CD4-positive, alpha-beta memory T cell (primary cell): ENCODE results near the gene TMEM86B. TPM values are rescaled to one million over a fixed set of nuclear protein-coding genes. Genes with fewer than 3 reads are reported as not detected.

Source experiments
- CTCF ChIA-PET: fragments of 350-600 bp; sonication (Branson Sonifier 250); formaldehyde crosslinking; loops from one replicate; lab custom pipeline; 2021; ENCODE audit warnings: inconsistent platforms; ENCODE audit not compliant: partially characterized antibody; lab: Charles Lee
- POLR2A ChIA-PET: fragments of 350-600 bp; sonication (Branson Sonifier 250); formaldehyde crosslinking; loops from one replicate; lab custom pipeline; 2021; ENCODE audit not compliant: partially characterized antibody; lab: Charles Lee
- DNase-seq, 5 donors: peaks; one replicate each; pipeline versions ENCODE4 v3.0.0 to v3.0.0-alpha.2; 2020 to 2022; ENCODE audit warnings: mixed read lengths in 1 of 5
- H3K27ac ChIP-seq: one replicate; pipeline ENCODE4 v1.7.0; 2013; ENCODE audit warnings: low read depth, low read length
- H3K27me3 ChIP-seq: 2 replicates; pipeline ENCODE4 v1.7.0; 2013; ENCODE audit warnings: mild to moderate bottlenecking, low read length, moderate library complexity; ENCODE audit not compliant: insufficient read depth
- H3K36me3 ChIP-seq: 2 replicates; pipeline ENCODE4 v1.7.0; 2013; ENCODE audit warnings: mild to moderate bottlenecking, low read length, moderate library complexity; ENCODE audit not compliant: insufficient read depth
- H3K4me1 ChIP-seq: 2 replicates; pipeline ENCODE4 v1.7.0; 2013; ENCODE audit warnings: mild to moderate bottlenecking, low read length, moderate library complexity; ENCODE audit not compliant: insufficient read depth
- H3K4me3 ChIP-seq, 2 donors: one replicate each; pipeline ENCODE4 v1.7.0; 2013; ENCODE audit warnings: low read length in 2 of 2, mild to moderate bottlenecking in 1 of 2
- H3K9me3 ChIP-seq, 2 donors: one replicate each; pipeline ENCODE4 v1.7.0; 2013; ENCODE audit warnings: low read length in 2 of 2, control low read depth in 1 of 2; ENCODE audit not compliant: control insufficient read depth in 1 of 2
- H3K27ac Mint-ChIP-seq, 7 donors: one replicate each; pipeline ENCODE4 v1.8.0; 2020 to 2021; ENCODE audit warnings: mixed read lengths in 7 of 7, mild to moderate bottlenecking in 6 of 7, inconsistent platforms in 3 of 7, moderate library complexity in 3 of 7
- H3K27me3 Mint-ChIP-seq, 2 donors: one replicate each; pipeline ENCODE4 v1.8.0; 2020 to 2021; ENCODE audit warnings: mixed read lengths in 2 of 2
- H3K36me3 Mint-ChIP-seq, 2 donors: one replicate each; pipeline ENCODE4 v1.8.0; 2020 to 2021; ENCODE audit warnings: mixed read lengths in 2 of 2, inconsistent platforms in 1 of 2, mild to moderate bottlenecking in 1 of 2
- H3K4me1 Mint-ChIP-seq, 4 donors: one replicate each; pipeline ENCODE4 v1.8.0; 2020 to 2021; ENCODE audit warnings: mixed read lengths in 4 of 4, mild to moderate bottlenecking in 1 of 4
- H3K4me3 Mint-ChIP-seq, 8 donors: one replicate each; pipeline ENCODE4 v1.8.0; 2020 to 2021; ENCODE audit warnings: mixed read lengths in 8 of 8, mild to moderate bottlenecking in 7 of 8, moderate library complexity in 6 of 8, inconsistent platforms in 3 of 8
- H3K9me3 Mint-ChIP-seq, 8 donors: one replicate each; pipeline ENCODE4 v1.8.0; 2020 to 2021; ENCODE audit warnings: mixed read lengths in 8 of 8, mild to moderate bottlenecking in 5 of 8, inconsistent platforms in 3 of 8, moderate library complexity in 1 of 8
- intact Hi-C: fragments of 100-400 bp; cut with micrococcal nuclease; formaldehyde crosslinking; loops from one replicate; pipeline ENCODE4 v1.15.1; 2023
- polyA plus RNA-seq, 2 donors: library from polyadenylated mRNA; unstranded; fragments of 300-500 nt; fragmentation: Illumina TruSeq; gene quantifications; one replicate each; pipeline ENCODE4 v1.2.3, GENCODE V29; 2021
- total RNA-seq, 2 experiments: library from RNA; stranded (reverse); gene quantifications; one replicate each; pipeline ENCODE4 v1.2.3, GENCODE V29; 2021

The TMEM86B gene
- total and polyA plus RNA-seq, 4 experiments from 2014 or later: 3.5 to 22.1 (median 19.7) TPM; not detected in 1

DNA sequence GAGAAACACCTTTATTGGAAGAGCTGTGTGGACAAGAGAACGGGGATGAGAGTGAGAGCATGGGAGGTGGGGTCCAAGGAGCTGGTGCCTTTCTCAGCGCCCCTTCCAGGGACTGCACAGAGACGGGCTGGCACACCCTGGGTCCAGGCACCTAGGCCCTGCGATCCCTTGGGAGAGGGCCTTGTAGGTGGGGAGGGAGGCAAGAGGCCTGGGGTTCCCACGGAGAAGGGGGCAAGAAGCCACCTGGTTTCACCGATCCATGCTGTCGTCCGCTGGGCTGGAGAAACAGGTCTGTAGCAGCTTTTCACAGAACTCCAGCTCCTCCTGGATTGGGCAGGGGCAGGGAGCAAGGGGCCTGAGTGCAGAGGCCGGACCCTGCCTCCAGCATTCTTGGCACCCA lies 33.8 kb upstream of the TMEM86B start:
- CTCF ChIA-PET: interaction anchor here (1.5 kb wide), 1 partner anchor 30 kb away, joined by 6 read pairs; no protein-coding TSS in a partner anchor
- no peaks in the 10 kb centered on the region for H3K36me3 ChIP-seq

DNA sequence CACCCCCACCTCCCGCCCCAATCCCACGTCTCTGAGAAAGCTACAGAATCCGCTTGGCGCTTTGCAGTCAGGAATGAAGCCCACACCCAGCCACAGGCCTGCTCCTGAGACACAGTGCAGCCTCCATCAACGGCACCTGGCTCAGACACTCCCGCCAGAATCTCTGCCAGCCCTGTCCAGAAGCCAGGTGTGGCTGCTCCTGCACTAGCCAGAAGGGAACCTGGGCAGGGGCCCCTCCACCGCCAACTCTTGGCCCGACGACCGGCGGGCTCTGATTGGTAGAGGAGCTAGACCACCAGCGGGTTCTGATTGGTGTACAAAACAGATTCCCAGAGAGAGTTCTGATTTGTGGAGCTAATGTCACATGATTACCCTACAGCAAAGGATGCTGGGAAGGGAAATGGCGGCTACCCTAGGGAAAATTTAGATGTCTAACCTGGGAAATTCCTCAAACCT lies 33.1 kb upstream of the TMEM86B start:
- intact Hi-C loops: no loop called here
- Mint-ChIP-seq H3K4me1 (peaks cover 10 to 25% (median 22%) of the 10 kb centered on the region in 4 donors), H3K27ac (peak overlapping the region in 2 of 7 donors; percentile 8 to 68), H3K4me3 (no peak overlapping the region), H3K36me3 (peaks cover 15 to 18% of the 10 kb centered on the region in 2 donors), H3K27me3 (peaks cover 0 to 2% of the 10 kb centered on the region in 2 donors), H3K9me3 (peaks cover 0 to 3% (median 0%) of the 10 kb centered on the region in 8 donors)
- Histone ChIP-seq H3K27me3 (no peaks in the 10 kb centered on the region), H3K4me1 (peaks cover 19% of the 10 kb centered on the region), H3K27ac (no peak overlapping the region), H3K9me3 (no peaks in the 10 kb centered on the region), H3K36me3 (no peaks in the 10 kb centered on the region), H3K4me3 (no peak overlapping the region)
- POLR2A ChIA-PET: interaction anchor here (0.6 to 9.5 kb wide), 4 partner anchors 8 to 161 kb away, joined by 3 to 199 read pairs (median 3); partner anchors contain the start of genes BRSK1, HSPBP1 and PPP1R12C
- no peak for DNase-seq
- CTCF ChIA-PET: interaction anchor here (0.9 to 3.1 kb wide), 3 partner anchors 18 to 40 kb away, joined by 3 to 7 read pairs (median 6); partner anchors contain the start of gene HSPBP1

More for the DNA sequence above, 33.8 kb upstream of the TMEM86B start:
- Histone ChIP-seq H3K4me1 (peaks cover 12% of the 10 kb centered on the region), H3K9me3 (no peaks in the 10 kb centered on the region), H3K27ac (no peak overlapping the region), H3K27me3 (no peaks in the 10 kb centered on the region), H3K4me3 (no peak overlapping the region)
- intact Hi-C loops: no loop called here
- Mint-ChIP-seq H3K9me3 (peaks cover 0 to 3% (median 0%) of the 10 kb centered on the region in 8 donors), H3K27ac (peak overlapping the region in 3 of 7 donors; percentile 42 to 70 (median 68)), H3K27me3 (peaks cover 0 to 2% of the 10 kb centered on the region in 2 donors), H3K4me3 (no peak overlapping the region), H3K4me1 (peaks cover 10 to 18% (median 16%) of the 10 kb centered on the region in 4 donors), H3K36me3 (peaks cover 13 to 15% of the 10 kb centered on the region in 2 donors)
- no peak for DNase-seq
- POLR2A ChIA-PET: interaction anchor here (1.0 to 9.5 kb wide), 3 partner anchors 8 to 160 kb away, joined by 3 to 199 read pairs (median 6); partner anchors contain the start of genes BRSK1 and HSPBP1

DNA sequence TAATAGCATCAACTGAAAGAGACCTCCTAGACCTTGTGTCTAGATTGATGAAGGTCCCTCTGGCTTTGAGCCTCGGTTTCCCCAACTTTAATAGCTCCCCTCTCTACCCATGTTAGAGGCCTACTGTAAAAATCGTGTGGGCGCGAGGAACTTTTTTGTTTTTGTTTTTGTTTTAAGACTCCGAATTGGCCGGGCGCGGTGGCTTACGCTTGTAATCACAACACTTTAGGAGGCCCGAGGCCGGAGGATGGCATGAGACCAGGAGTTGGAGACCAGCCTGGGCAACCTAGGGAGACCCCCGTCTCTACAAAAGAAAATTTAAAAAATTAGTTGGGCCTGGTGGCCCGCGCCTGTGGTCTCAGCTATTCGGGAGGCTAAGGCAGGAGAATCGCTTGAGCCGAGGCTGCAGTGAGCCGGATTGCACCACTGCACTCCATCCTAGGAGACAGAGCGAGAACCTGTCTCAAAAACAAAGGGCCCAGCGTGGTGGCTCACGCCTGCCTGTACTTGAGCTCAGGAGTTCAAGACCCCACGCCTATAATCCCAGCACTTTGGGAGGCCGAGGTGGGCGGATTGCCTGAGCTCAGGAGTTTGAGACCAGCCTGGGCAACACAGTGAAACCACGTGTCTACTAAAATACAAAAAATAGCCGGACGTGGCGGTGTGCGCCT lies 31.1 kb upstream of the TMEM86B start:
- Histone ChIP-seq H3K27me3 (no peaks in the 10 kb centered on the region), H3K9me3 (no peaks in the 10 kb centered on the region), H3K36me3 (no peaks in the 10 kb centered on the region), H3K4me1 (peaks cover 39% of the 10 kb centered on the region), H3K4me3 (peak overlapping the region; percentile 20 to 77), H3K27ac (peak overlapping the region; percentile 92)
- POLR2A ChIA-PET: interaction anchor here (0.8 to 9.5 kb wide), 31 partner anchors 9 to 1392 kb away, joined by 3 to 199 read pairs (median 5); partner anchors contain the start of genes BRSK1, FIZ1, HSPBP1 and KMT5C
- Mint-ChIP-seq H3K4me3 (peak overlapping the region; percentile 89 to 98 (median 92)), H3K27ac (peak overlapping the region; percentile 94 to 100 (median 99)), H3K36me3 (peaks cover 9 to 27% of the 10 kb centered on the region in 2 donors), H3K4me1 (peaks cover 22 to 44% (median 33%) of the 10 kb centered on the region in 4 donors), H3K9me3 (peaks cover 0 to 2% (median 0%) of the 10 kb centered on the region in 8 donors), H3K27me3 (peaks cover 0 to 2% of the 10 kb centered on the region in 2 donors)
- CTCF ChIA-PET: interaction anchor here (1.1 to 3.1 kb wide), 8 partner anchors 20 to 208 kb away, joined by 3 to 20 read pairs (median 4); partner anchors contain the start of genes HSPBP1 and TMEM238
- intact Hi-C loops: loop anchor here (1.0 to 10.0 kb wide), 11 partner anchors 21 to 395 kb away; partner anchors contain the start of genes FIZ1, HSPBP1, KMT5C and PPP1R12C
- DNase-seq: no peak

- no peaks in the 10 kb centered on the region for H3K9me3 ChIP-seq
- H3K4me3 ChIP-seq: peak within 1 kb of the TSS; percentile 79 to 92
- H3K4me1 ChIP-seq: peaks cover 44% of the 10 kb centered on the region
- ChIA-PET POLR2A (interaction anchor here (0.6 to 9.5 kb wide), 32 partner anchors 9 to 1392 kb away, joined by 3 to 199 read pairs (median 5); partner anchors contain the start of genes BRSK1, FIZ1, HSPBP1 and KMT5C), CTCF (interaction anchor here (1.1 to 3.1 kb wide), 7 partner anchors 21 to 208 kb away, joined by 3 to 20 read pairs (median 4); partner anchors contain the start of genes HSPBP1 and TMEM238)
- Mint-ChIP-seq H3K36me3 (peaks cover 9 to 32% of the 10 kb centered on the region in 2 donors), H3K27ac (peak within 1 kb of the TSS; percentile 97 to 100 (median 99)), H3K4me3 (peak within 1 kb of the TSS; percentile 93 to 100 (median 98)), H3K4me1 (peaks cover 23 to 50% (median 38%) of the 10 kb centered on the region in 4 donors), H3K27me3 (peaks cover 0 to 2% of the 10 kb centered on the region in 2 donors), H3K9me3 (peaks cover 0 to 2% (median 0%) of the 10 kb centered on the region in 8 donors)
- peak; percentile 94 to 98 (median 96) for DNase-seq
- H3K27ac ChIP-seq: peak within 1 kb of the TSS; percentile 92
- no peaks in the 10 kb centered on the region for H3K36me3 ChIP-seq
- intact Hi-C loops: loop anchor here (1.0 to 10.0 kb wide), 11 partner anchors 21 to 395 kb away; partner anchors contain the start of genes FIZ1, HSPBP1, KMT5C and PPP1R12C
- no peaks in the 10 kb centered on the region for H3K27me3 ChIP-seq
Observed at GRCh38 chr19:55258828-55259539, 30.4 kb upstream of the TMEM86B start, which contains the start of gene PPP6R1. Gene PPP6R1, minus strand, starts transcription at chr19:55259017. Its CDS starts 11,914 bp downstream, at chr19:55247103.

DNA sequence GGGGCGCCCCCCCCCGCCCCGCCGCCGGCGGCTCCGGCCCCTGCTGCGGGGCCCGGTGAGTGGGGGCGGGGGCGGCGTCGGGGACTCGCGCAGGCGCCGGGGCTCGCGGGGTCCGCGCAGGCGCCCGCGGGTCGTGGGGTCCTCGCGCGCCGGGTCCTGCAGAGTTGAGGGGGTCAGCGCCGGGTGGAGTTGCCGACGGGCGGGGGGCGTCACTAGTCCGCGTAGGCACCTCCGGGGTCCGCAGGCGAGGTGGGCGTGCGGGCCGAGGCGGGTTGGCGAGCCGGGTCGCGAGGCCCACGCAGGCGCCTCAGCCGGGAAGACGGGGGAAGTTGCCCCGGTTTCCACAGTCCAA lies 29.9 kb upstream of the TMEM86B start:
- CTCF ChIA-PET: interaction anchor here (1.4 to 1.8 kb wide), 2 partner anchors 34 kb away, joined by 6 to 20 read pairs; no protein-coding TSS in a partner anchor
- H3K4me3 ChIP-seq: peak overlapping the region in 1 of 2 donors; percentile 92
- H3K9me3 ChIP-seq: no peaks in the 10 kb centered on the region
- POLR2A ChIA-PET: interaction anchor here (0.9 to 9.5 kb wide), 17 partner anchors 8 to 1391 kb away, joined by 3 to 199 read pairs (median 6); partner anchors contain the start of genes BRSK1, HSPBP1, KMT5C and MYADM
- H3K27ac Mint-ChIP-seq: peak overlapping the region in 5 of 7 donors; percentile 97 to 100 (median 99)
- peaks cover 8 to 37% of the 10 kb centered on the region in 2 donors for H3K36me3 Mint-ChIP-seq
- peak in 1 of 5 donors; percentile 32 for DNase-seq
- H3K4me3 Mint-ChIP-seq: peak overlapping the region; percentile 89 to 98 (median 92)
- H3K9me3 Mint-ChIP-seq: peaks cover 0 to 2% (median 0%) of the 10 kb centered on the region in 8 donors
- intact Hi-C loops: loop anchor here (2.0 to 10.0 kb wide), 4 partner anchors 36 to 376 kb away; partner anchors contain the start of gene PPP1R12C
- H3K27me3 Mint-ChIP-seq: peaks cover 0 to 2% of the 10 kb centered on the region in 2 donors
- H3K4me1 Mint-ChIP-seq: peaks cover 27 to 55% (median 43%) of the 10 kb centered on the region in 4 donors
- H3K36me3 ChIP-seq: no peaks in the 10 kb centered on the region
- H3K4me1 ChIP-seq: peaks cover 49% of the 10 kb centered on the region
- H3K27ac ChIP-seq: peak overlapping the region; percentile 92
- H3K27me3 ChIP-seq: no peaks in the 10 kb centered on the region
